Activated T-cell treated with anti-CD3 and anti-CD28 coated beads, Interleukin-2, amount 50 U/mL, for 24 hours (primary cell): ENCODE measurements around the gene ELOVL5.
"Not testable (repeated sequence)": the region's sequence is repeated elsewhere in the genome, so short reads cannot be mapped to it uniquely, and the experiment has no call there.

Source experiments
- DNase-seq: peaks from one replicate; pipeline ENCODE4 v3.0.0-alpha.2; 2020
- H3K27ac Mint-ChIP-seq: 2 replicates; pipeline ENCODE4 v1.8.0; 2020; ENCODE audit warnings: mild to moderate bottlenecking, mixed read lengths
- H3K27me3 Mint-ChIP-seq: 2 replicates; pipeline ENCODE4 v1.8.0; 2020; ENCODE audit warnings: mixed read lengths
- H3K36me3 Mint-ChIP-seq: 2 replicates; pipeline ENCODE4 v1.8.0; 2020; ENCODE audit warnings: low read depth, mixed read lengths
- H3K4me1 Mint-ChIP-seq: 2 replicates; pipeline ENCODE4 v1.8.0; 2020; ENCODE audit warnings: low read depth, mixed read lengths
- H3K4me3 Mint-ChIP-seq: 2 replicates; pipeline ENCODE4 v1.8.0; 2020; ENCODE audit warnings: mild to moderate bottlenecking, moderate library complexity, mixed read lengths
- H3K9me3 Mint-ChIP-seq: 2 replicates; pipeline ENCODE4 v1.8.0; 2020; ENCODE audit warnings: mixed read lengths

The ELOVL5 gene

DNA sequence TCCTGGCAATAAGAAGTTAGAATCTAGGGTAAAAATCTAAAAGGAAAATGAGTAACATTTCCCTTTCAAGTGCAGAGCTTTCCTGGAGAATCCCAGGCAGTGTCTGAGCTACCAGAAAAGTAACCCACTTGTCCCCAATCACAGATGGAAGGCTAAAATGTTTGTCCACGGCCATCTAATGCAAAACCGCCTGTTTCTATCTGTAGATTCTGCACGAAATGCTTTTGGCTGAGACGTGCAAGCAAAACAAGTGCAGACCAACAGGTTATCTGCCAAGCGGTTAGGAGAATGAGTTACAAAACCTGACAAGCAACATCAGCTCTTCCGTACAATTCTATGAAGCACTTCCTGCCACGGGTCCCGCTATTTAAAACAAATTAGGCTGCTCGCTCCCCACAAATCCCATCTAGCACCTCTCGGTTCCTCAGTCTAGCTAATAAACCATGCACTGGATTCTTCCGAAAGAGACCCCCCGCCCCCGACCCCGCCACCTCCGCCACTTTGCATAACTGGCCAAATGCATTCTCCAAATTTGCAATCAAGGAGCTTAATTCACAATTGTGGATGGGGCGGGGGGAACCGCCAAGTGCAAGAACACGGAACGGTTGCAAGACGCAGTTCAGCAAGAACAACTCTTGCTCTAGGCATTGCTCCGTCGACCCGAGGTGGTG is 1.4 kb downstream of the ELOVL5 start:
- no peak for DNase-seq
- Mint-ChIP-seq H3K4me1 (peaks cover 59% of the 10 kb centered on the region), H3K27ac (peak overlapping the region; percentile 95), H3K9me3 (no peaks in the 10 kb centered on the region), H3K27me3 (no peaks in the 10 kb centered on the region), H3K36me3 (peaks cover 51% of the 10 kb centered on the region), H3K4me3 (peak overlapping the region; percentile 94)

DNA sequence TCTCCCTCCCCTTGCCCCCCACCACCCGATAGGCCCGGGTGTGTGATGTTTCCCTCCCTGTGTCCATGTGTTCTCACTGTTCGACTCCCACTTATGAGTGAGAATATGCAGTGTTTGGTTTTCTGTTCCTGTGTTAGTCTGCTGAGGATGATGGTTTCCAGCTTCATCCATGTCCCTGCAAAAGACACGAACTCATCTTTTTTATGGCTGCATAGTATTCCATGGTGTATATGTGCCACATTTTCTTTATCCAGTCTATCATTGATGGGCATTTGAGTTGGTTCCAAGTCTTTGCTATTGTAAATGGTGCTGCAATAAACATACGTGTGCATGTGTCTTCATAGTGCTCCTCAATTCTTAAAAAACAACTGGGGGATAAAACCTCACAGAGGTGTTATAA is 2.7 kb downstream of the ELOVL5 start:
- Mint-ChIP-seq H3K36me3 (peaks cover 65% of the 10 kb centered on the region), H3K4me1 (peaks cover 73% of the 10 kb centered on the region)

GRCh38 chr6:53344969-53345368 is 3.8 kb downstream of the ELOVL5 start:
- Mint-ChIP-seq H3K36me3 (peaks cover 70% of the 10 kb centered on the region), H3K4me1 (peaks cover 78% of the 10 kb centered on the region), H3K27me3 (no peaks in the 10 kb centered on the region), H3K27ac (peak overlapping the region; percentile 95), H3K9me3 (no peaks in the 10 kb centered on the region), H3K4me3 (peak overlapping the region; percentile 20)
- no peak for DNase-seq

More for the DNA sequence above, 2.7 kb downstream of the ELOVL5 start:
- Mint-ChIP-seq H3K27ac (peak overlapping the region; percentile 95), H3K4me3 (peak overlapping the region; percentile 94)
- not testable (repeated sequence) for DNase-seq, H3K9me3 Mint-ChIP-seq, H3K27me3 Mint-ChIP-seq

DNA sequence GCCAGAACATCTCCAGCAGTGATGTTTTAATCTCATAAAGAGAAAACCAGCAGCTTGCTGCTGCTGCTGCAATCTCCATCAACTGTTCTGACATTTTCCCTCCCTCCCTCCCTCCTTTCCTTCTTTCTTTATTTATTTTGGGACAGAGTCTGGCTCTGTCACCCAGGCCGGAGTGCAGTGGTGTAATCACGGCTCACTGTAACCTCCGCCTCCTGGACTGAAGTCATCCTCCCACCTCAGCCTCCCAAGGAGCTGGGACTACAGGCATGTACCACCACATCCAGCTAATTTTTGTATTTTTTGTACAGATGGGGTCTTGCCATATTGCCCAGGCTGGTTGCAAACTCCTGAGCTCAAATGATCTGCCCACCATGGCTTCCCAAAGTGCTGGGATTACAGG is 5.7 kb downstream of the ELOVL5 start:
- H3K36me3 Mint-ChIP-seq, result peaks cover 73% of the 10 kb centered on the region
- no peak for DNase-seq
- H3K27ac Mint-ChIP-seq, result peak overlapping the region; percentile 40
- no peak overlapping the region for H3K4me3 Mint-ChIP-seq
- no peaks in the 10 kb centered on the region for H3K9me3 Mint-ChIP-seq
- peaks cover 88% of the 10 kb centered on the region for H3K4me1 Mint-ChIP-seq
- H3K27me3 Mint-ChIP-seq, result no peaks in the 10 kb centered on the region

GRCh38 chr6:53342217-53342616 is 6.5 kb downstream of the ELOVL5 start:
- H3K9me3 Mint-ChIP-seq, result no peaks in the 10 kb centered on the region
- H3K27me3 Mint-ChIP-seq, result no peaks in the 10 kb centered on the region
- peak overlapping the region; percentile 55 for H3K27ac Mint-ChIP-seq
- H3K4me3 Mint-ChIP-seq, result no peak overlapping the region
- no peak for DNase-seq
- H3K36me3 Mint-ChIP-seq, result peaks cover 72% of the 10 kb centered on the region
- peaks cover 94% of the 10 kb centered on the region for H3K4me1 Mint-ChIP-seq

DNA sequence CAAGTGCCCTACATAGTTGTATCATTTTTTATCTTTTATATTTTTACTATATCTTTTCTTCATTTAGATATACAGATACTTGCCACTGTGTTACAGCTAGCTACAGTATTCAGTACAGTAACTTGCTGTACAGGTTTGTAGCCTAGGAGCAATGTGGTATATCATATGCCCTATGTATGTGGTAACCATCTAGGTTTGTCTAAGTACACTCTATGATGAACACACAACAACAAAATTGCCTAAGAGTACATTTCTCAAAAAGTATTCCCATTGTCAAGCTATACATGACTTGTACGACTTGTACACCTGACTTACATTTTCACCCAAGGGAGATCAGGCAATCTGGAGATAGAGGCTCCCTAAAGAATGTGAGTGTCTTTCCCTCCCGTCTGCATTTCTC is 8.2 kb downstream of the ELOVL5 start:
- Mint-ChIP-seq H3K27ac (peak overlapping the region; percentile 27), H3K4me3 (no peak overlapping the region), H3K36me3 (peaks cover 61% of the 10 kb centered on the region), H3K9me3 (no peaks in the 10 kb centered on the region), H3K27me3 (no peaks in the 10 kb centered on the region), H3K4me1 (peaks cover 94% of the 10 kb centered on the region)
- no peak for DNase-seq

GRCh38 chr6:53339424-53339823 is 9.3 kb downstream of the ELOVL5 start:
- peak overlapping the region; percentile 69 for H3K27ac Mint-ChIP-seq

DNA sequence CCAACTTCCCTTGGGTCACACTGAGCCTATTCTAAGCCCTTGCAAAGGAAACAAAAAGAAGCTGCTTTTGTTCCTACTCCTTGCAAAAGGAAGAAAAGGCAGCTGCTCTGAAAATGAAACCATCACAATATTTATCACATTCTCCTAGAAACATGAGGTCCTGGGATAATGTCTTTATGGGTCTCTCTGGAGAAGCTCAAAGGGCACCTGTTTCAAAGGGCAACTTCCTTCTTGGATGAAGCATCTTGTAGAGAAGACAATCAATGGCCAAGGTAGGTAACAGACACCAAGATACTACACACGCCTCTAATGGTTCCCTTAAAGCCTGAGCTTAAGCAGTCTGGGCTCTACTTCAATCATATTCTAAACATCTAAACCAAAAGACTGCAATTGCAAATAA is 10.4 kb downstream of the ELOVL5 start:
- H3K27ac Mint-ChIP-seq, result peak overlapping the region; percentile 14
- H3K36me3 Mint-ChIP-seq, result peaks cover 46% of the 10 kb centered on the region
- DNase-seq, result no peak
- no peaks in the 10 kb centered on the region for H3K27me3 Mint-ChIP-seq
- peaks cover 93% of the 10 kb centered on the region for H3K4me1 Mint-ChIP-seq
- no peaks in the 10 kb centered on the region for H3K9me3 Mint-ChIP-seq
- H3K4me3 Mint-ChIP-seq, result no peak overlapping the region

More at GRCh38 chr6:53339424-53339823, 9.3 kb downstream of the ELOVL5 start:
- H3K36me3 Mint-ChIP-seq, result peaks cover 56% of the 10 kb centered on the region
- H3K9me3 Mint-ChIP-seq, result no peaks in the 10 kb centered on the region
- no peak overlapping the region for H3K4me3 Mint-ChIP-seq
- DNase-seq, result no peak
- H3K27me3 Mint-ChIP-seq, result no peaks in the 10 kb centered on the region
- H3K4me1 Mint-ChIP-seq, result peaks cover 94% of the 10 kb centered on the region

GRCh38 chr6:53336070-53336469 is 12.7 kb downstream of the ELOVL5 start:
- Mint-ChIP-seq H3K27me3 (no peaks in the 10 kb centered on the region), H3K27ac (peak overlapping the region; percentile 99), H3K36me3 (peaks cover 53% of the 10 kb centered on the region), H3K4me1 (peaks cover 92% of the 10 kb centered on the region), H3K9me3 (peaks cover 3% of the 10 kb centered on the region), H3K4me3 (peak overlapping the region; percentile 78)
- no peak for DNase-seq

DNA sequence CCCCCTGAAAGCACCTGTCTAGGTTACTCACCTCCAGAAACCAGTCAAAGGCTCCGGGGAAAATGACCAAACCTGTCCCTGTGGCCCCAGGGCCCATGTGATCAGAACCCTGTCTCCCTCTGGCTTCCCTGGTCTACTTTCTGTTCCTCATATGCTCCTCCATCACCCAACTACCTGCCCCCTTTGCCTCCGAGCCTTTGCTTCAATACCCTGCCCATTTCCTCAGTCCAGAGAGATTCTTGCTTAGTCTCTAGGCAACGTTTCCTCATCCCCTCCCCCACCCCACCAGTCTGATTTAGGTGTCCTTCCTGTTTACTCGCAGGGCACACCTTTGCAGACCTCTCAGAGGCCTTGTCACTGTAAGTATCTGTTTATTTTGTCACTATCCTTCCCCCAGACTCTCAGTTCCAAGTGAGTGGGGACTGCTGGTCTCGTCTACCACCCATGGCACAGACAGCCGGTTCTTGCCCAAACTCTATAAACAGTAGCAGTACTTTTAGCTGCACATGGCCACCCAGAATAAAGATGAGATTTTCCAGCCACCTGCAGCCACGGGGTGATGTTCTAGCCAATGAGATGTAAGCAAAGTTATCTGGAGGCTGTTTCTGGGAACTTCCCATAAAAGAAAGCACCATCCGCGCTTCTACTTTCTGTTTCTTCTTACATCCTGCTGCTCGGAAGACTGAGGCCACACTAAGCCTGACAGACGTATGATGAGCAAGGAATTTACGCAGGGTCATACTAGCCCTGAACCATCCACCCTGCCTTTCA is 13.3 kb downstream of the ELOVL5 start:
- Mint-ChIP-seq H3K4me1 (peaks cover 90% of the 10 kb centered on the region), H3K36me3 (peaks cover 52% of the 10 kb centered on the region), H3K4me3 (peak overlapping the region; percentile 78), H3K27me3 (no peaks in the 10 kb centered on the region), H3K9me3 (peaks cover 3% of the 10 kb centered on the region), H3K27ac (peak overlapping the region; percentile 99)
- peak; percentile 76 for DNase-seq

DNA sequence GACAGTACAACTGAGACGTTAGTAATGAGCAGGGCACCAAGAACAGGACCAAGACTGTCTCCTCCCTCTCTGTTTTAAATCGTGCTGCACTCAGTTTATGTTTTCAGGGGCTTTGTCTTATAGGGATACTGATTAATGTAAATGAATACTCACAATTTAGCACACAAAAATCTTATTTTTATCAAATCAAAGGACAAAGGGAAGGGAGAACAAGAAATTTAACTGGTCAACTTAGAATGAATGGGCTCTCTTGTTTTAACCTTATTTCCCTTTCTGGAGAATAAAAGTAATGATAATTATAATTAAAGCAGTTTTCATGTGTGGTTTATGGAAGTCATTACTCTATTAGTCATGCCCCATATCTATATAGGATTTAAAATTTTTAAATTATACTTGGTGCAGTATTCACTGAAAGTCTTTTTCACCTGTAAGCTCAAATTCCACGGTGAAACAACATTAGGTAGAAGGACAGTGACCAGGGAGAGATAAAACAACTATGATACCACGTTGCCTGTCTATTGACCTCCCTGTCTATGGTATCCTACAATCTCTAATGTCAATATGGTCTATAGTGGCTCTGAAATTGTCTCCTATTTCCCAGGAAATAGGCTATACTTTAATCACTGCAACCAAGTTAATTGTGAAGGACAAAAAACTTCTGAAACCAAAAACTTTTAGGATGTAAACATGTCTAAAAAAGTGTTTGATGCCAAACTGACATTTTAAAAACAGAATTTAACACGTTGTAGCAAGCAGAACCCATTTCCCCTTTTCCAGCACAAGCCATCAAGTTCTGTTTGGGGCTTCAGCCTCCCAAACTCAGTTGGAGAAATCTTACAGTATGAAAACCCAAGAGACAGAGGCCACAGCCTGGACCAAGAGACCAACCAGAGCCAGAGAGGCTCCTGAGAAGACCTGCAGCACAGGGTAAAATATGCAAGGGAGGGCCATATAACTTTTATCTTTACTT is 15.0 kb downstream of the ELOVL5 start:
- Mint-ChIP-seq H3K9me3 (peaks cover 3% of the 10 kb centered on the region), H3K4me1 (peaks cover 83% of the 10 kb centered on the region), H3K27me3 (no peaks in the 10 kb centered on the region), H3K36me3 (peaks cover 49% of the 10 kb centered on the region), H3K27ac (peak overlapping the region; percentile 93), H3K4me3 (peak overlapping the region; percentile 32)
- DNase-seq, result no peak

- Mint-ChIP-seq H3K36me3 (peaks cover 47% of the 10 kb centered on the region), H3K4me1 (peaks cover 81% of the 10 kb centered on the region)
- no peak for DNase-seq
These were observed 17.1 kb downstream of the ELOVL5 start for GRCh38 chr6:53331678-53332077.

DNA sequence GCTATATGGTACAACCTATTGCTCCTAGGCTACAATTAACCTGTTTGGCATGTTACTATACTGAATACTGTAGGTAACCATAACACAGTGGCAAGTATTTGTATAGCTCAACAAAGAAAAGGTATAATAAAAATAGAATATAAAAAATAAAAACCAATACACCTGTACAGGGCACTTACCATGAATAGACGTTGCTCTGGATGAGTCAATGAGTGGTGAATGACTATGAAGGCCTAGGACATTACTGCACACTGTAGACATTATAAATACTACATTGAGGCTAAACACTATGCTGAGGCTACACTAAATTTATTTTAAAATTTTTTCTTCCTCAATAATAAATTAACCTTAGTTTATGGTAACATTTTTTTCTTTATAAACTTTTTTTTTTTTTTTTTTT is 18.6 kb downstream of the ELOVL5 start:
- Mint-ChIP-seq H3K36me3 (peaks cover 52% of the 10 kb centered on the region), H3K9me3 (peaks cover 3% of the 10 kb centered on the region), H3K27ac (no peak overlapping the region), H3K27me3 (no peaks in the 10 kb centered on the region), H3K4me1 (peaks cover 81% of the 10 kb centered on the region), H3K4me3 (no peak overlapping the region)
- DNase-seq, result no peak

More at GRCh38 chr6:53331678-53332077, 17.1 kb downstream of the ELOVL5 start:
- H3K27ac Mint-ChIP-seq, result peak overlapping the region; percentile 93
- H3K9me3 Mint-ChIP-seq, result peaks cover 3% of the 10 kb centered on the region
- H3K27me3 Mint-ChIP-seq, result no peaks in the 10 kb centered on the region
- no peak overlapping the region for H3K4me3 Mint-ChIP-seq

- Mint-ChIP-seq H3K4me3 (no peak overlapping the region), H3K36me3 (peaks cover 55% of the 10 kb centered on the region), H3K4me1 (peaks cover 73% of the 10 kb centered on the region), H3K9me3 (peaks cover 3% of the 10 kb centered on the region), H3K27ac (peak overlapping the region; percentile 41), H3K27me3 (no peaks in the 10 kb centered on the region)
- DNase-seq, result no peak
These were observed 20.4 kb downstream of the ELOVL5 start for GRCh38 chr6:53328375-53328774.
